SK-N-SH (cell line): ENCODE measurements around the gene PSMA3. TPM values are rescaled to one million over a fixed set of nuclear protein-coding genes. Genes with fewer than 3 reads are reported as not detected.

Source experiments
- CTCF ChIA-PET: fragments of 300-600, 350-600 bp; formaldehyde crosslinking; extraction: SDS; loops from one replicate; lab custom pipeline; 2021; lab: Yijun Ruan, JAX
- POLR2A ChIA-PET: fragments of 350-600 bp; sonication (Branson Sonifier 250); formaldehyde crosslinking; extraction: SDS; loops from one replicate; lab custom pipeline; 2020; ENCODE audit warnings: antibody characterized with exemption, inconsistent platforms; lab: Yijun Ruan, JAX
- DNase-seq: peaks from one replicate; pipeline ENCODE4 v3.0.0; 2012
- H2AFZ ChIP-seq: fragments of 200-600 bp; sonication (generic); 2 replicates; pipeline ENCODE4 v1.8.1; 2016; ENCODE audit warnings: antibody characterized with exemption, mild to moderate bottlenecking, low read depth
- H3F3A ChIP-seq: fragments of 200-600 bp; sonication (generic); replicated peaks from 2 replicates; pipeline ENCODE3; 2016; ENCODE audit warnings: antibody characterized with exemption, mild to moderate bottlenecking; ENCODE audit not compliant: insufficient read depth
- H3K27ac ChIP-seq, 2 experiments: fragments of 200-500 bp in 1 of 2; fragments of 200-600 bp in 1 of 2; sonication (Bioruptor generic) in 1 of 2; sonication (generic), shearing (Covaris generic) in 1 of 2; 2 replicates each; pipeline versions ENCODE4 v1.5.1 to v1.6.1; 2014 to 2016; ENCODE audit warnings: low read depth in 2 of 2, inconsistent platforms in 1 of 2, low read length in 1 of 2, mild to moderate bottlenecking in 1 of 2, mixed read lengths in 1 of 2
- H3K27me3 ChIP-seq: fragments of 200-600 bp; sonication (generic), shearing (Covaris generic); 2 replicates; pipeline ENCODE4 v1.6.1; 2016; ENCODE audit warnings: mixed run types; ENCODE audit not compliant: insufficient read depth
- H3K36me3 ChIP-seq, 2 experiments: fragments of 200-500 bp in 1 of 2; fragments of 200-600 bp in 1 of 2; sonication (Bioruptor generic) in 1 of 2; sonication (generic) in 1 of 2; replicated peaks in 1 of 2; 2 replicates each; pipeline versions ENCODE3 to v1.5.1; 2014 to 2016; ENCODE audit warnings: low read length in 1 of 2, mild to moderate bottlenecking in 1 of 2; ENCODE audit not compliant: insufficient read depth in 2 of 2, control insufficient read depth in 1 of 2
- H3K4me1 ChIP-seq, 2 experiments: fragments of 200-500 bp in 1 of 2; fragments of 200-600 bp in 1 of 2; sonication (Bioruptor generic) in 1 of 2; sonication (generic), shearing (Covaris generic) in 1 of 2; 2 replicates each; pipeline versions ENCODE4 v1.5.1 to v1.6.1; 2014 to 2016; ENCODE audit warnings: low read depth in 1 of 2, low read length in 1 of 2, mixed run types in 1 of 2; ENCODE audit not compliant: insufficient read depth in 2 of 2, control insufficient read depth in 1 of 2
- H3K4me2 ChIP-seq: fragments of 200-600 bp; sonication (generic), shearing (Covaris generic); 2 replicates; pipeline ENCODE4 v1.6.1; 2017; ENCODE audit warnings: mixed run types
- H3K4me3 ChIP-seq, 2 experiments: fragments of 200-500 bp in 1 of 2; fragments of 200-600 bp in 1 of 2; sonication (Bioruptor generic) in 1 of 2; sonication (generic), shearing (Covaris generic) in 1 of 2; 2 replicates each; pipeline versions ENCODE4 v1.5.1 to v1.8.1; 2014 to 2016; ENCODE audit warnings: low read depth in 2 of 2, inconsistent platforms in 1 of 2, low read length in 1 of 2, mild to moderate bottlenecking in 1 of 2, mixed read lengths in 1 of 2, moderate library complexity in 1 of 2
- H3K79me2 ChIP-seq: fragments of 200-600 bp; sonication (generic); 2 replicates; pipeline ENCODE4 v1.8.1; 2017; ENCODE audit warnings: mild to moderate bottlenecking; ENCODE audit not compliant: insufficient read depth
- H3K9ac ChIP-seq: fragments of 200-600 bp; sonication (generic); 2 replicates; pipeline ENCODE4 v1.6.1; 2017; ENCODE audit warnings: mixed run types
- H3K9me2 ChIP-seq: fragments of 200-600 bp; sonication (generic); 2 replicates; pipeline ENCODE4 v1.6.1; 2017; ENCODE audit warnings: mixed run types
- H3K9me3 ChIP-seq: fragments of 200-600 bp; sonication (generic); 2 replicates; pipeline ENCODE4 v1.6.1; 2017; ENCODE audit warnings: mixed run types, mild to moderate bottlenecking, moderate library complexity
- H4K20me1 ChIP-seq: fragments of 200-600 bp; sonication (generic); 2 replicates; pipeline ENCODE4 v1.6.1; 2017; ENCODE audit warnings: mild to moderate bottlenecking, mixed run types; ENCODE audit not compliant: insufficient read depth
- ELF1 ChIP-seq: IDR thresholded peaks from 2 replicates; pipeline ENCODE4 v1.4.0; 2012
- EP300 ChIP-seq, 2 experiments: IDR thresholded peaks; 2 replicates each; pipeline versions ENCODE4 v1.4.0 to v1.6.1; 2012; ENCODE audit warnings: borderline replicate concordance in 1 of 2, low read depth in 1 of 2, low read length in 1 of 2
- EZH2phosphoT487 ChIP-seq: fragments of 200-600 bp; sonication (generic); IDR thresholded peaks from 2 replicates; pipeline ENCODE4 v1.6.1; 2017; ENCODE audit warnings: low read depth, mixed run types, mild to moderate bottlenecking, antibody characterized with exemption, moderate library complexity, borderline replicate concordance
- FOSL2 ChIP-seq: IDR thresholded peaks from 2 replicates; pipeline ENCODE4 v1.4.0; 2012; ENCODE audit warnings: low read depth, mild to moderate bottlenecking, moderate library complexity, borderline replicate concordance
- FOXM1 ChIP-seq: IDR thresholded peaks from 2 replicates; pipeline ENCODE4 v1.4.0; 2012; ENCODE audit warnings: low read depth, mild to moderate bottlenecking
- MEF2A ChIP-seq: IDR thresholded peaks from 2 replicates; pipeline ENCODE4 v1.4.0; 2012; ENCODE audit warnings: low read depth, borderline replicate concordance
- MXI1 ChIP-seq: IDR thresholded peaks from 2 replicates; pipeline ENCODE4 v1.6.1; 2012; ENCODE audit warnings: mild to moderate bottlenecking, low read depth, low read length, improper control_type of control experiment
- POLR2AphosphoS5 ChIP-seq: IDR thresholded peaks from 2 replicates; pipeline ENCODE4 v1.6.1; 2012; ENCODE audit warnings: low read depth, low read length
- RAD21 ChIP-seq: IDR thresholded peaks from 2 replicates; pipeline ENCODE4 v1.6.1; 2012; ENCODE audit warnings: mild to moderate bottlenecking, low read length
- RCOR1 ChIP-seq: fragments of 150-350 bp; IDR thresholded peaks from 2 replicates; pipeline ENCODE4 v1.6.1; 2017; ENCODE audit warnings: antibody characterized with exemption, low read length
- SIN3A ChIP-seq: IDR thresholded peaks from 2 replicates; pipeline ENCODE4 v1.6.1; 2012; ENCODE audit warnings: low read depth, mild to moderate bottlenecking, low read length, moderate library complexity, borderline replicate concordance
- SMC3 ChIP-seq: IDR thresholded peaks from 2 replicates; pipeline ENCODE4 v1.6.1; 2012; ENCODE audit warnings: low read depth, low read length, improper control_type of control experiment
- TAF1 ChIP-seq: IDR thresholded peaks from 2 replicates; pipeline ENCODE4 v1.6.1; 2012; ENCODE audit warnings: low read depth, mild to moderate bottlenecking, low read length, moderate library complexity, borderline replicate concordance
- YY1 ChIP-seq: IDR thresholded peaks from 2 replicates; pipeline ENCODE4 v1.4.0; 2012; ENCODE audit warnings: low read depth, mild to moderate bottlenecking
- WGBS: methylation state at CpG from one replicate; pipeline ENCODE4 v1.1.6; 2017; ENCODE audit warnings: low lambda C conversion rate; 5-methylcytosine and 5-hydroxymethylcytosine counted together
- polyA plus RNA-seq, 3 experiments: library from polyadenylated mRNA; depleted of rRNA; stranded (reverse); fragments of >200 nt; gene quantifications; 2 replicates each; pipeline ENCODE4 v1.2.3, GENCODE V29; 2012
- TF ChIP-seq, protein P1 (sequence below): IDR thresholded peaks from 2 replicates; pipeline ENCODE4 v1.4.0; 2012; ENCODE audit warnings: low read depth, borderline replicate concordance
- TF ChIP-seq, protein P2 (sequence below): IDR thresholded peaks from 2 replicates; pipeline ENCODE4; 2012
- TF ChIP-seq, protein P3 (sequence below): fragments of 200-600 bp; sonication (generic); IDR thresholded peaks from 2 replicates; pipeline ENCODE4 v1.6.1; 2017; ENCODE audit warnings: antibody characterized with exemption, mild to moderate bottlenecking, moderate library complexity
- TF ChIP-seq, protein P4 (sequence below): fragments of 150-350 bp; IDR thresholded peaks from 2 replicates; pipeline ENCODE4 v1.6.1; 2016; ENCODE audit warnings: mild to moderate bottlenecking, low read depth, low read length
- TF ChIP-seq, protein P5 (sequence below): IDR thresholded peaks from 2 replicates; pipeline ENCODE4 v1.4.0; 2012; ENCODE audit warnings: low read depth
- TF ChIP-seq, protein P6 (sequence below): fragments of 150-350 bp; IDR thresholded peaks from 2 replicates; pipeline ENCODE4 v1.6.1; 2017; ENCODE audit warnings: antibody characterized with exemption, low read length, low read depth, borderline replicate concordance
- TF ChIP-seq, protein P7 (sequence below): IDR thresholded peaks from 2 replicates; pipeline ENCODE4 v1.4.0; 2012; ENCODE audit warnings: low read depth, borderline replicate concordance

The PSMA3 gene
- polyA plus RNA-seq, 1 of the 3 experiments (the other 2 are of a cell fraction), result 203 TPM

DNA sequence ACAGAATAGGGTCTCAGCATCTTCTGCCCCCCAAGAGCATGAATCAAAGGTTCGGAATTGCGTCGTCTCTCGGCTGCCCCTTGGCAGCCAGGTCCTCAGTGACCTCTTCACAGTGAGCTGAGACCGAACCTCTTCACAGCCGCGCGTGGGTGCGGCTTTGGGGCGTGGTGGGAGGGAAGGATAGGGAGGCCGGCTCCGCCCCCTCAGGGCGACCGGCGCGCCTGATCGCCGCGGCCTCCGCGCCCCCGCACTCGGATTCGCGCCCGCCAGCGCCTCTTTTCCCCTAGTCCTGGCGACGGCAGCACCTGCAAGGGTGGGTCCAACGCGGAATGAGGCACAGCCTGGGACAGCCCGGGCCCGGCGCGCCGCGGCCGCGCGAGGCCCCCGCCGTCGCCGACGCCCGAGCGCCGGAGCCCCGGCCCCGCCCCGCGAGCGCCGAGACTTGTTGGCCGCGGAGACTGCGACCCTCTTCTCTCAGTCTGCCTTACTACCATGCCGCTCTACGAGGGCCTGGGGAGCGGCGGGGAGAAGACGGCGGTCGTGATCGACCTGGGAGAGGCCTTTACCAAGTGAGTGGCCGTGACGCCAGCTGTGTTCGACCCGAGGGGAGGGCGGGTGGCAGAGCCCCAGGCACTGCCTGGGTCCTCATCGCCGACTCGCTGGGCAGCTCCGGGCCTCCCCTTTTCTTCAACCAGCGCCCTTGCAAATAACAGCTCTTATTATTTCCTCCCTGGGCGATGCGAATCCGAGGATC lies 44.7 kb upstream of the PSMA3 start, which contains the start of gene ACTR10:
ACTR10 (plus strand) TSS at position 424 of the 754 bp plus-strand sequence; CDS start at position 493, 69 bp downstream.
- peaks cover 7 to 14% of the 10 kb centered on the region in 2 experiments for H3K36me3 ChIP-seq
- H3K9me2 ChIP-seq, result no peaks in the 10 kb centered on the region
- H3K4me3 ChIP-seq, result peak within 1 kb of the TSS; percentile 81 to 83
- peak within 1 kb of the TSS; percentile 84 for H3K4me2 ChIP-seq
- H3K27me3 ChIP-seq, result no peaks in the 10 kb centered on the region
- CTCF ChIA-PET, result interaction anchor here (1.0 to 1.5 kb wide), 3 partner anchors 11 to 46 kb away, joined by 3 to 4 read pairs (median 3); no protein-coding TSS in a partner anchor
- peak within 1 kb of the TSS; percentile 83 to 91 for H3K27ac ChIP-seq
- TF ChIP-seq EP300 (IDR thresholded peaks at IDR 0.05; ENCODE audit: borderline replicate concordance in 1 of 2, low read depth in 1 of 2, low read length in 1 of 2) (no peak), RAD21 (no peak), TAF1 (peak; percentile 64; the same call in 1 of the 2 replicates), FOXM1 (no peak), RCOR1 (0 out of 2 replicates have a peak, but pooled peaks have one; percentile 18), MEF2A (no peak), ELF1 (no peak), YY1 (no peak), SMC3 (no peak), EZH2phosphoT487 (no peak), SIN3A (peak; percentile 14; the same call in 1 of the 2 replicates), POLR2AphosphoS5 (peak; percentile 89), MXI1 (peak; percentile 75), FOSL2 (no peak)
- TF ChIP-seq, protein P1, sequence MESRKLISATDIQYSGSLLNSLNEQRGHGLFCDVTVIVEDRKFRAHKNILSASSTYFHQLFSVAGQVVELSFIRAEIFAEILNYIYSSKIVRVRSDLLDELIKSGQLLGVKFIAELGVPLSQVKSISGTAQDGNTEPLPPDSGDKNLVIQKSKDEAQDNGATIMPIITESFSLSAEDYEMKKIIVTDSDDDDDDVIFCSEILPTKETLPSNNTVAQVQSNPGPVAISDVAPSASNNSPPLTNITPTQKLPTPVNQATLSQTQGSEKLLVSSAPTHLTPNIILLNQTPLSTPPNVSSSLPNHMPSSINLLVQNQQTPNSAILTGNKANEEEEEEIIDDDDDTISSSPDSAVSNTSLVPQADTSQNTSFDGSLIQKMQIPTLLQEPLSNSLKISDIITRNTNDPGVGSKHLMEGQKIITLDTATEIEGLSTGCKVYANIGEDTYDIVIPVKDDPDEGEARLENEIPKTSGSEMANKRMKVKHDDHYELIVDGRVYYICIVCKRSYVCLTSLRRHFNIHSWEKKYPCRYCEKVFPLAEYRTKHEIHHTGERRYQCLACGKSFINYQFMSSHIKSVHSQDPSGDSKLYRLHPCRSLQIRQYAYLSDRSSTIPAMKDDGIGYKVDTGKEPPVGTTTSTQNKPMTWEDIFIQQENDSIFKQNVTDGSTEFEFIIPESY, result no peak
- TF ChIP-seq, protein P2, sequence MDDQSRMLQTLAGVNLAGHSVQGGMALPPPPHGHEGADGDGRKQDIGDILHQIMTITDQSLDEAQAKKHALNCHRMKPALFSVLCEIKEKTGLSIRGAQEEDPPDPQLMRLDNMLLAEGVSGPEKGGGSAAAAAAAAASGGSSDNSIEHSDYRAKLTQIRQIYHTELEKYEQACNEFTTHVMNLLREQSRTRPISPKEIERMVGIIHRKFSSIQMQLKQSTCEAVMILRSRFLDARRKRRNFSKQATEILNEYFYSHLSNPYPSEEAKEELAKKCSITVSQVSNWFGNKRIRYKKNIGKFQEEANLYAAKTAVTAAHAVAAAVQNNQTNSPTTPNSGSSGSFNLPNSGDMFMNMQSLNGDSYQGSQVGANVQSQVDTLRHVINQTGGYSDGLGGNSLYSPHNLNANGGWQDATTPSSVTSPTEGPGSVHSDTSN, result no peak
- TF ChIP-seq, protein P3, sequence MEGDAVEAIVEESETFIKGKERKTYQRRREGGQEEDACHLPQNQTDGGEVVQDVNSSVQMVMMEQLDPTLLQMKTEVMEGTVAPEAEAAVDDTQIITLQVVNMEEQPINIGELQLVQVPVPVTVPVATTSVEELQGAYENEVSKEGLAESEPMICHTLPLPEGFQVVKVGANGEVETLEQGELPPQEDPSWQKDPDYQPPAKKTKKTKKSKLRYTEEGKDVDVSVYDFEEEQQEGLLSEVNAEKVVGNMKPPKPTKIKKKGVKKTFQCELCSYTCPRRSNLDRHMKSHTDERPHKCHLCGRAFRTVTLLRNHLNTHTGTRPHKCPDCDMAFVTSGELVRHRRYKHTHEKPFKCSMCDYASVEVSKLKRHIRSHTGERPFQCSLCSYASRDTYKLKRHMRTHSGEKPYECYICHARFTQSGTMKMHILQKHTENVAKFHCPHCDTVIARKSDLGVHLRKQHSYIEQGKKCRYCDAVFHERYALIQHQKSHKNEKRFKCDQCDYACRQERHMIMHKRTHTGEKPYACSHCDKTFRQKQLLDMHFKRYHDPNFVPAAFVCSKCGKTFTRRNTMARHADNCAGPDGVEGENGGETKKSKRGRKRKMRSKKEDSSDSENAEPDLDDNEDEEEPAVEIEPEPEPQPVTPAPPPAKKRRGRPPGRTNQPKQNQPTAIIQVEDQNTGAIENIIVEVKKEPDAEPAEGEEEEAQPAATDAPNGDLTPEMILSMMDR, result no peak
- TF ChIP-seq, protein P4, sequence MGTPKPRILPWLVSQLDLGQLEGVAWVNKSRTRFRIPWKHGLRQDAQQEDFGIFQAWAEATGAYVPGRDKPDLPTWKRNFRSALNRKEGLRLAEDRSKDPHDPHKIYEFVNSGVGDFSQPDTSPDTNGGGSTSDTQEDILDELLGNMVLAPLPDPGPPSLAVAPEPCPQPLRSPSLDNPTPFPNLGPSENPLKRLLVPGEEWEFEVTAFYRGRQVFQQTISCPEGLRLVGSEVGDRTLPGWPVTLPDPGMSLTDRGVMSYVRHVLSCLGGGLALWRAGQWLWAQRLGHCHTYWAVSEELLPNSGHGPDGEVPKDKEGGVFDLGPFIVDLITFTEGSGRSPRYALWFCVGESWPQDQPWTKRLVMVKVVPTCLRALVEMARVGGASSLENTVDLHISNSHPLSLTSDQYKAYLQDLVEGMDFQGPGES, result no peak
- TF ChIP-seq, protein P5, sequence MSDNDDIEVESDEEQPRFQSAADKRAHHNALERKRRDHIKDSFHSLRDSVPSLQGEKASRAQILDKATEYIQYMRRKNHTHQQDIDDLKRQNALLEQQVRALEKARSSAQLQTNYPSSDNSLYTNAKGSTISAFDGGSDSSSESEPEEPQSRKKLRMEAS, result peak; percentile 41
- TF ChIP-seq, protein P6, sequence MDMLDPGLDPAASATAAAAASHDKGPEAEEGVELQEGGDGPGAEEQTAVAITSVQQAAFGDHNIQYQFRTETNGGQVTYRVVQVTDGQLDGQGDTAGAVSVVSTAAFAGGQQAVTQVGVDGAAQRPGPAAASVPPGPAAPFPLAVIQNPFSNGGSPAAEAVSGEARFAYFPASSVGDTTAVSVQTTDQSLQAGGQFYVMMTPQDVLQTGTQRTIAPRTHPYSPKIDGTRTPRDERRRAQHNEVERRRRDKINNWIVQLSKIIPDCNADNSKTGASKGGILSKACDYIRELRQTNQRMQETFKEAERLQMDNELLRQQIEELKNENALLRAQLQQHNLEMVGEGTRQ, result no peak
- TF ChIP-seq, protein P7, sequence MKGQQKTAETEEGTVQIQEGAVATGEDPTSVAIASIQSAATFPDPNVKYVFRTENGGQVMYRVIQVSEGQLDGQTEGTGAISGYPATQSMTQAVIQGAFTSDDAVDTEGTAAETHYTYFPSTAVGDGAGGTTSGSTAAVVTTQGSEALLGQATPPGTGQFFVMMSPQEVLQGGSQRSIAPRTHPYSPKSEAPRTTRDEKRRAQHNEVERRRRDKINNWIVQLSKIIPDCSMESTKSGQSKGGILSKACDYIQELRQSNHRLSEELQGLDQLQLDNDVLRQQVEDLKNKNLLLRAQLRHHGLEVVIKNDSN, result no peak
- TF ChIP-seq, all 33 proteins: peak for 6
- under 1% methylated on average over 53 of the region's 78 CpGs for WGBS
- H3K4me1 ChIP-seq, result peaks cover 3 to 8% of the 10 kb centered on the region in 2 experiments; a peak in 2 of 4 replicates
- H4K20me1 ChIP-seq, result no peaks in the 10 kb centered on the region
- DNase-seq, result peak; percentile 91
- H3K9ac ChIP-seq, result peak within 1 kb of the TSS; percentile 79
- peaks cover 44% of the 10 kb centered on the region for H3K79me2 ChIP-seq
- no peaks in the 10 kb centered on the region for H3K9me3 ChIP-seq
- H3F3A ChIP-seq, result no peaks in the 10 kb centered on the region
- peak within 1 kb of the TSS; percentile 100 for H2AFZ ChIP-seq
- POLR2A ChIA-PET, result interaction anchor here (0.5 to 1.4 kb wide), 4 partner anchors 9 to 98 kb away, joined by 3 to 6 read pairs (median 4); partner anchors contain the start of genes ARID4A and PSMA3
